ENCODE measurements around the gene PKLR.
"Not testable (repeated sequence)": the region's sequence is repeated elsewhere in the genome, so short reads cannot be mapped to it uniquely, and the experiment has no call there.

Gene PKLR

GRCh38 chr1:155301342-155301841 lies at the start of gene PKLR:
TSS of gene PKLR (minus strand) at chr1:155301438. CDS start at chr1:155301395, 43 bp downstream.
- Histone ChIP-seq H3K9ac (ENCODE audit: low read length) (no peak within 1 kb of the TSS), H3K27ac (ENCODE audit: low read depth, low read length) (no peak within 1 kb of the TSS)

GRCh38 chr1:155342842-155343241 lies 41.6 kb upstream of the PKLR start:
- Histone ChIP-seq H3K9me3 (ENCODE audit: control insufficient read depth, insufficient read depth, low read depth, low read length) (no peaks in the 10 kb centered on the region), H3K36me3 (ENCODE audit: control insufficient read depth, insufficient read depth, low read length) (peaks cover 78% of the 10 kb centered on the region), H3K27ac (ENCODE audit: low read depth, low read length) (no peak overlapping the region), H3K9ac (ENCODE audit: low read length) (no peak overlapping the region), H3K4me1 (ENCODE audit: control insufficient read depth, insufficient read depth, low read length) (no peaks in the 10 kb centered on the region), H3K27me3 (ENCODE audit: control insufficient read depth, insufficient read depth, low read length) (no peaks in the 10 kb centered on the region), H3K4me3 (ENCODE audit: low read depth, low read length) (no peak overlapping the region)

More at GRCh38 chr1:155301342-155301841, at the start of gene PKLR:
- Histone ChIP-seq H3K9me3 (ENCODE audit: control insufficient read depth, insufficient read depth, low read depth, low read length) (no peaks in the 10 kb centered on the region), H3K4me1 (ENCODE audit: control insufficient read depth, insufficient read depth, low read length) (peaks cover 5% of the 10 kb centered on the region; the same call in 1 of the 2 replicates), H3K27me3 (ENCODE audit: control insufficient read depth, insufficient read depth, low read length) (peaks cover 8% of the 10 kb centered on the region; the same call in 1 of the 2 replicates), H3K36me3 (ENCODE audit: control insufficient read depth, insufficient read depth, low read length) (no peaks in the 10 kb centered on the region), H3K4me3 (ENCODE audit: low read depth, low read length) (no peak within 1 kb of the TSS)

DNA sequence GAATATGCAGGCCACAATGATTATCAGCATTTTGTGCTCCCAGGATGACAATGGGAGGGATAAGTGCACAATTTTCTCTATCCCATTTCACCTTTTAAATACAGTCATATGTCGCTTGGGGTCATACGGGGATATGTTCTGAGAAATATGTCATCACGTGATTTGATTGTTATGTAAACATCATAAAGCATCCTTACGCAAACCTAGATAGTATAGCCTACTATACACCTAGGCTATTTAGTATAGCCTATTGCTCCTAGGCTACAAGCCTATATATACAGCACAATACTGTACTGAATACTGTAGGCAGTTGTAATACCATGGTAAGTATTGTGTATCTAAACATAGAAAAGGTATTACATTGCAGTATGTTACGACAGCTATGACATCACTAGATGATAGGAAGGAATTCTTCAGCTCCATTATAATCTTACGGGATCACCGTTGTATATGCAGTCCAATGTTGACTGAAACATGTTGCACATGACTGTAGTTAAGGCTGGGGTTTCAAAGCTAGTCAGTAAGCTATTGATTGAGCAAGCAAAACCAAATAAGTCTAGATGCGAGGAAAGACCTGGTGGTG lies 38.4 kb upstream of the PKLR start:
- H3K27me3 ChIP-seq (ENCODE audit: control insufficient read depth, insufficient read depth, low read length), result no peaks in the 10 kb centered on the region
- H3K27ac ChIP-seq (ENCODE audit: low read depth, low read length), result no peak overlapping the region
- H3K9ac ChIP-seq (ENCODE audit: low read length), result no peak overlapping the region
- H3K4me1 ChIP-seq (ENCODE audit: control insufficient read depth, insufficient read depth, low read length), result no peaks in the 10 kb centered on the region
- no peaks in the 10 kb centered on the region for H3K9me3 ChIP-seq (ENCODE audit: control insufficient read depth, insufficient read depth, low read depth, low read length)
- H3K36me3 ChIP-seq (ENCODE audit: control insufficient read depth, insufficient read depth, low read length), result peaks cover 78% of the 10 kb centered on the region
- no peak overlapping the region for H3K4me3 ChIP-seq (ENCODE audit: low read depth, low read length)

DNA sequence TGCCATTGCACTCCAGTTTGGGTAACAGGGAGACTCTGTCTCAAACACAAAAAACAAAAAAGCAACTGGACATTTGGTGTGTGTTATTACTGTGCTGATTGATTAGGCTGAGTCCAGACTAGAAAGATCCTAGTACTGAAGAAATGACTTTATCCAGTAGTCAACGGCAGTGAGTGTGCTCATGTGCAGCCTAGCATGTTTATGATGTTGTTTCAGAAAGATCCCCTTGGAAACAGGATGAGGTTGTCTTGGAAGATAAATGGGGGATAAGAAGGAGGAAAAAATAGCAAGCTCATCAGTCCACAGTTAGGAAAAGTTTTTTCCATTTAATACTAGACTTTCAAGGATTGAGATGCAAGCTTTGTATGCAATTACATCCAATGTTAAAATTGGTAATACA lies 33.7 kb upstream of the PKLR start:
- Histone ChIP-seq H3K4me1 (ENCODE audit: control insufficient read depth, insufficient read depth, low read length) (no peaks in the 10 kb centered on the region), H3K27ac (ENCODE audit: low read depth, low read length) (no peak overlapping the region), H3K4me3 (ENCODE audit: low read depth, low read length) (no peak overlapping the region), H3K9me3 (ENCODE audit: control insufficient read depth, insufficient read depth, low read depth, low read length) (no peaks in the 10 kb centered on the region), H3K36me3 (ENCODE audit: control insufficient read depth, insufficient read depth, low read length) (peaks cover 64% of the 10 kb centered on the region), H3K9ac (ENCODE audit: low read length) (no peak overlapping the region), H3K27me3 (ENCODE audit: control insufficient read depth, insufficient read depth, low read length) (no peaks in the 10 kb centered on the region)

GRCh38 chr1:155329980-155330598 lies 28.9 kb upstream of the PKLR start:
- H3K4me3 ChIP-seq (ENCODE audit: low read depth, low read length), result no peak overlapping the region
- H3K36me3 ChIP-seq (ENCODE audit: control insufficient read depth, insufficient read depth, low read length), result peaks cover 63% of the 10 kb centered on the region
- peaks cover 6% of the 10 kb centered on the region; the same call in 1 of the 2 replicates for H3K4me1 ChIP-seq (ENCODE audit: control insufficient read depth, insufficient read depth, low read length)
- no peaks in the 10 kb centered on the region for H3K27me3 ChIP-seq (ENCODE audit: control insufficient read depth, insufficient read depth, low read length)
- no peak overlapping the region for H3K9ac ChIP-seq (ENCODE audit: low read length)
- no peaks in the 10 kb centered on the region for H3K9me3 ChIP-seq (ENCODE audit: control insufficient read depth, insufficient read depth, low read depth, low read length)
- H3K27ac ChIP-seq (ENCODE audit: low read depth, low read length), result no peak overlapping the region

- H3K9me3 ChIP-seq (ENCODE audit: control insufficient read depth, insufficient read depth, low read depth, low read length); H3K27ac ChIP-seq (ENCODE audit: low read depth, low read length); H3K4me3 ChIP-seq (ENCODE audit: low read depth, low read length); H3K9ac ChIP-seq (ENCODE audit: low read length); H3K27me3 ChIP-seq (ENCODE audit: control insufficient read depth, insufficient read depth, low read length); H3K4me1 ChIP-seq (ENCODE audit: control insufficient read depth, insufficient read depth, low read length): not testable (repeated sequence)
- peaks cover 56% of the 10 kb centered on the region for H3K36me3 ChIP-seq (ENCODE audit: control insufficient read depth, insufficient read depth, low read length)
Observed at GRCh38 chr1:155328856-155329255, 27.6 kb upstream of the PKLR start.

- Histone ChIP-seq H3K4me3 (ENCODE audit: low read depth, low read length) (no peak overlapping the region), H3K9me3 (ENCODE audit: control insufficient read depth, insufficient read depth, low read depth, low read length) (no peaks in the 10 kb centered on the region), H3K27me3 (ENCODE audit: control insufficient read depth, insufficient read depth, low read length) (no peaks in the 10 kb centered on the region), H3K27ac (ENCODE audit: low read depth, low read length) (no peak overlapping the region), H3K36me3 (ENCODE audit: control insufficient read depth, insufficient read depth, low read length) (peaks cover 51% of the 10 kb centered on the region), H3K4me1 (ENCODE audit: control insufficient read depth, insufficient read depth, low read length) (peaks cover 6% of the 10 kb centered on the region; the same call in 1 of the 2 replicates), H3K9ac (ENCODE audit: low read length) (no peak overlapping the region)
Observed at GRCh38 chr1:155327981-155328380, 26.7 kb upstream of the PKLR start.

DNA sequence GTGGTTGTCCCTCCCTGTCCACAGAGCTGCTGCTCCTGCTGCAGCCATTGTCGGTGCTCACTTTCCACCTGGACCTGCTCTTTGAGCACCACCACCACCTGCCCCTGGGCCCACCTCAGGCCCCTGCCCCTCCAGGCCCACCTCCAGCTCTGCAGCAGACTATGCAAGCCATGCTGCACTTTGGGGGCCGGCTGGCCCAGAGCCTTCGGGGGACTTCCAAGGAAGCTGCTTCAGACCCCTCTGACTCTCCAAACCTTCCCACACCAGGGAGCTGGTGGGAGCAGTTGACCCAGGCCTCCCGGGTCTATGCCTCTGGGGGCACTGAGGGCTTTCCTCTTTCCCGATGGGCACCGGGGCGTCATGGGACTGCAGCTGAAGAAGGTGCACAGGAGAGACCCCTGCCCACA lies 25.4 kb upstream of the PKLR start:
- Histone ChIP-seq H3K4me3 (ENCODE audit: low read depth, low read length) (no peak overlapping the region), H3K27me3 (ENCODE audit: control insufficient read depth, insufficient read depth, low read length) (peaks cover 7% of the 10 kb centered on the region; the same call in 1 of the 2 replicates), H3K36me3 (ENCODE audit: control insufficient read depth, insufficient read depth, low read length) (peaks cover 51% of the 10 kb centered on the region), H3K9me3 (ENCODE audit: control insufficient read depth, insufficient read depth, low read depth, low read length) (no peaks in the 10 kb centered on the region), H3K4me1 (ENCODE audit: control insufficient read depth, insufficient read depth, low read length) (peaks cover 16% of the 10 kb centered on the region), H3K9ac (ENCODE audit: low read length) (no peak overlapping the region), H3K27ac (ENCODE audit: low read depth, low read length) (no peak overlapping the region)

GRCh38 chr1:155326020-155326526 lies 24.8 kb upstream of the PKLR start:
- Histone ChIP-seq H3K27me3 (ENCODE audit: control insufficient read depth, insufficient read depth, low read length) (peaks cover 9% of the 10 kb centered on the region; the same call in 1 of the 2 replicates), H3K9ac (ENCODE audit: low read length) (no peak overlapping the region), H3K9me3 (ENCODE audit: control insufficient read depth, insufficient read depth, low read depth, low read length) (no peaks in the 10 kb centered on the region), H3K4me1 (ENCODE audit: control insufficient read depth, insufficient read depth, low read length) (peaks cover 19% of the 10 kb centered on the region), H3K4me3 (ENCODE audit: low read depth, low read length) (no peak overlapping the region), H3K36me3 (ENCODE audit: control insufficient read depth, insufficient read depth, low read length) (peaks cover 47% of the 10 kb centered on the region), H3K27ac (ENCODE audit: low read depth, low read length) (no peak overlapping the region)

- Histone ChIP-seq H3K27me3 (ENCODE audit: control insufficient read depth, insufficient read depth, low read length) (peaks cover 9% of the 10 kb centered on the region; the same call in 1 of the 2 replicates), H3K36me3 (ENCODE audit: control insufficient read depth, insufficient read depth, low read length) (peaks cover 42% of the 10 kb centered on the region), H3K27ac (ENCODE audit: low read depth, low read length) (no peak overlapping the region), H3K9me3 (ENCODE audit: control insufficient read depth, insufficient read depth, low read depth, low read length) (no peaks in the 10 kb centered on the region), H3K4me3 (ENCODE audit: low read depth, low read length) (peak overlapping the region; percentile 87), H3K9ac (ENCODE audit: low read length) (peak overlapping the region; percentile 15), H3K4me1 (ENCODE audit: control insufficient read depth, insufficient read depth, low read length) (peaks cover 19% of the 10 kb centered on the region)
Observed at GRCh38 chr1:155325603-155325893, 24.3 kb upstream of the PKLR start.

Measured in HUES6 (cell line).